Psoas muscle (tissue), 8 donors: Measurements from ENCODE around the gene SERPINB6. TPM values are rescaled to one million over a fixed set of nuclear protein-coding genes. Genes with fewer than 3 reads are reported as not detected.

Source experiments
- ATAC-seq, 4 donors: fragments of 200-7000 bp; cut with Tn5 transposase; one replicate each; pipeline ENCODE4 v1.9.1; 2020; ENCODE audit warnings: moderate library complexity in 3 of 4, mild to moderate bottlenecking in 2 of 4
- DNase-seq, 2 donors: peaks; one replicate each; pipeline ENCODE4 v3.0.0-alpha.2; 2020
- H3K27ac ChIP-seq: fragments of 200-600 bp; one replicate; pipeline ENCODE4 v1.8.0; 2022
- H3K27me3 ChIP-seq, 3 donors: fragments of 200-600 bp in 1 of 3; one replicate each; pipeline versions ENCODE4 v1.6.1 to v1.8.0; 2013 to 2022; ENCODE audit warnings: low read length in 2 of 3, mild to moderate bottlenecking in 2 of 3, moderate library complexity in 1 of 3; ENCODE audit not compliant: insufficient read depth in 3 of 3
- H3K36me3 ChIP-seq, 2 donors: fragments of 200-600 bp in 1 of 2; one replicate each; pipeline versions ENCODE4 v1.6.1 to v1.8.0; 2013 to 2022; ENCODE audit warnings: low read depth in 1 of 2, mild to moderate bottlenecking in 1 of 2, moderate library complexity in 1 of 2; ENCODE audit not compliant: insufficient read depth in 1 of 2
- H3K4me1 ChIP-seq: fragments of 200-600 bp; one replicate; pipeline ENCODE4 v1.8.0; 2022
- H3K4me3 ChIP-seq: fragments of 200-600 bp; one replicate; pipeline ENCODE4 v1.8.0; 2022; ENCODE audit warnings: mild to moderate bottlenecking
- H3K9me3 ChIP-seq: fragments of 200-600 bp; one replicate; pipeline ENCODE4 v1.8.0; 2022
- WGBS, 3 donors: extraction: QIAGEN DNeasy Blood & Tissue Kit; methylation state at CpG; one replicate each; pipeline versions ENCODE4 v1.1.6 to v1.1.7; 2013; 5-methylcytosine and 5-hydroxymethylcytosine counted together
- intact Hi-C, 2 donors: fragments of 100-400 bp; cut with DNase I; formaldehyde crosslinking; loops; one replicate each; pipeline versions ENCODE4 v1.11.0 to v1.14.2; 2022
- polyA plus RNA-seq, 3 donors: library from polyadenylated mRNA; stranded (reverse); fragments of 200-250 nt; gene quantifications; one replicate each; pipeline ENCODE4 v1.2.3, GENCODE V29; 2013
- total RNA-seq, 4 donors: library from RNA; stranded (reverse); fragmentation: NEBNext Ultra II Directional in 2 of 4; extraction: Animal tissue kit (Norgen Biotek cat#: 25700) in 2 of 4; gene quantifications; one replicate each; pipeline versions ENCODE4 v1.2.1 to v1.2.4, GENCODE V29; 2021 to 2023
- TF ChIP-seq, protein P1 (sequence below): fragments of 200-600 bp; IDR thresholded peaks from one replicate; pipeline ENCODE4 v1.8.0; 2022; ENCODE audit warnings: antibody characterized with exemption
- donor health status: healthy with polysubstance abuse.
- donor health status: DM: no; HTN: no; CAD: no; lungs with moderate emphysema.
- donor health status: Bipolar disorder and iron deficiency.
- donor health status: healthy.
- donor health status: DM: yes; HTN: yes; CAD: no.
- donor health status: DM: no; HTN: no; CAD: no.
- donor health status: DM: no; HTN: no; CAD: no.
- donor health status: DM: yes; HTN: yes; CAD: no.

SERPINB6 gene
- total and polyA plus RNA-seq, 7 donors = 92.3 to 239 (median 165) TPM

GRCh38 chr6:2979819-2980464, 8.6 kb upstream of the SERPINB6 start:
- no peak for ATAC-seq
- no peak for DNase-seq
- H3K36me3 ChIP-seq = no peaks in the 10 kb centered on the region
- H3K27ac ChIP-seq = no peak overlapping the region
- H3K27me3 ChIP-seq = no peaks in the 10 kb centered on the region
- TF ChIP-seq, protein P1, sequence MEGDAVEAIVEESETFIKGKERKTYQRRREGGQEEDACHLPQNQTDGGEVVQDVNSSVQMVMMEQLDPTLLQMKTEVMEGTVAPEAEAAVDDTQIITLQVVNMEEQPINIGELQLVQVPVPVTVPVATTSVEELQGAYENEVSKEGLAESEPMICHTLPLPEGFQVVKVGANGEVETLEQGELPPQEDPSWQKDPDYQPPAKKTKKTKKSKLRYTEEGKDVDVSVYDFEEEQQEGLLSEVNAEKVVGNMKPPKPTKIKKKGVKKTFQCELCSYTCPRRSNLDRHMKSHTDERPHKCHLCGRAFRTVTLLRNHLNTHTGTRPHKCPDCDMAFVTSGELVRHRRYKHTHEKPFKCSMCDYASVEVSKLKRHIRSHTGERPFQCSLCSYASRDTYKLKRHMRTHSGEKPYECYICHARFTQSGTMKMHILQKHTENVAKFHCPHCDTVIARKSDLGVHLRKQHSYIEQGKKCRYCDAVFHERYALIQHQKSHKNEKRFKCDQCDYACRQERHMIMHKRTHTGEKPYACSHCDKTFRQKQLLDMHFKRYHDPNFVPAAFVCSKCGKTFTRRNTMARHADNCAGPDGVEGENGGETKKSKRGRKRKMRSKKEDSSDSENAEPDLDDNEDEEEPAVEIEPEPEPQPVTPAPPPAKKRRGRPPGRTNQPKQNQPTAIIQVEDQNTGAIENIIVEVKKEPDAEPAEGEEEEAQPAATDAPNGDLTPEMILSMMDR = no peak
- H3K9me3 ChIP-seq = no peaks in the 10 kb centered on the region
- WGBS, 3 donors = 74 to 80% (median 79%) methylated on average over 2 of the region's 2 CpGs
- H3K4me3 ChIP-seq = no peak overlapping the region
- intact Hi-C loops = no loop called here
- H3K4me1 ChIP-seq = peaks cover 17% of the 10 kb centered on the region

DNA sequence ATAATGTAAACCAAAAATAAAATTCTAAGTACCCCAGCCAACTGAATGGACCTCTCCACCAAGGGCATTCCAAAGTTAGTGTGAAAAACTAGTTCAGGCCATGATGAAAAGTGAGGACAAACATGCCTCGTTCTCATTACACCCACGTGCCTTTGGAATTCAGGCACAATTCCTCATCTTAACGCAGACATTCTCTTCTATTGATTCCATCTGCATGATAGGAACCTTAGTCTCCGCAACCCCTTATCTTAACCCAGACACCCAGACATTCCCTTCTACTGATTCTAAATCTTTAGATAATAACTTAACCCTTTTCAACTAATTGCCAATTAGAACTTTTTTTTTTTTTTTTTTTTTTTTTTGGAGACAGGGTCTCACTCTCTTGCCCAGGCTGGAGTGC, 7.6 kb upstream of the SERPINB6 start:
- Histone ChIP-seq H3K9me3 (no peaks in the 10 kb centered on the region), H3K27me3 (no peaks in the 10 kb centered on the region), H3K4me3 (no peak overlapping the region), H3K36me3 (no peaks in the 10 kb centered on the region), H3K4me1 (peaks cover 17% of the 10 kb centered on the region), H3K27ac (no peak overlapping the region)
- WGBS, 3 donors = 82 to 92% (median 89%) methylated on average over 4 of the region's 4 CpGs
- DNase-seq (no peak), ATAC-seq (no peak)
- TF ChIP-seq, protein P1 = no peak
- intact Hi-C loops = no loop called here

DNA sequence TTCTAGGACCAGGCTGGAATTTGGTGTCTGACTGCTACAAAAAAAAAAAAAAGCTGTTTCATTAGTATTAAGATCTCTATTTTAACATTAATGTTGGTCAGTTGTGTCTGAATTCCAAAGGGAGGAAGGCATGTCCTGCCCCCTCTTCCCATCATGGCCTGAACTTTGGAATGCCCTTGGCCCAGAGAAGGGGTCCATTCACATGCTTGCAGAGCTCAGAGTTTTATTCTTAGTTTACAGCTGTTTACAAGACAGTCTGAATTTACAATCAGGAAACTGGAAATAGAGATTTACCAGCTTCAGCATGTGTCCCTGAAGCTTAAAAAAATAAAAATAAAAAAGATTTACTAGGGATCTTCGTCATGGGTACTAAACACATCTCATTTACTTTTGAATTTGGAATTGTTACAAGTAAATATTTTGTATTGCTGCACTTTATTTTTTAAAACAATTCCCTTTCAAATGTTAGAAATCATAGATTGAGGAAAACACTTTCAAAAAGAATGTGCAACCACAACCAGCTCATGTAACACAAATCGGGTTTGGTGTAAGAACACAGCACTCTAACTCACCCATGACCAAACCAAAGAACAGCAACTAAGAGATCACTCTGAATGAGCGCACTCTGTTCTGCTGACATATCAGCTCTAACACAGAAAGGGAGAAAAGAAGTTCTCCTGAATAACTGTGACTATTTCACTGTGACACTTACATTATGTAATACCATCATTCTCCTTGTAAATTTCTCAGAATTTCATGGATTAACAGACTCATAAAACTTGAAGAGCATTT, 6.6 kb upstream of the SERPINB6 start:
- intact Hi-C loops = no loop called here
- Histone ChIP-seq H3K36me3 (no peaks in the 10 kb centered on the region), H3K4me3 (no peak overlapping the region), H3K27ac (no peak overlapping the region), H3K4me1 (peaks cover 17% of the 10 kb centered on the region), H3K27me3 (no peaks in the 10 kb centered on the region), H3K9me3 (no peaks in the 10 kb centered on the region)
- TF ChIP-seq, protein P1 = no peak
- DNase-seq (no peak), ATAC-seq (no peak)
- 69 to 81% (median 71%) methylated on average over 3 of the region's 3 CpGs for WGBS, 3 donors

DNA sequence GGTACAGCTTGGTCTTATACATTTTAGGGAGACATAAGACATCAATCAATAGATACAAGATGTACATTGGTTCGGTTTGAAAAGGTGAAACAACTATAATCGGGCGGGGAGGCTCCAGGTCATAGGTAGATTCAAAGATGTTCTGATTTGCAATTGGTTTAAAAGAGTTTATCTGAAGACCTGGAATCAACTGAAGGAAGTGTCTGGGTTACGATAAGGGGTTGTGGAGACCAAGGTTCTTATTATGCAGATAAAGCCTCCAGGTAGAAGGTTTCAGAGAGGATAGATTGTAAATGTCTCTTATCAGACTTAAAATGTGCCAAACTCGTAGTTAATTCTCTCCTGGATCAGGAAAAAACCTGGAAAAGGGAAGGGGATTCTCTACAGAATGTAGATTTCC, 5.9 kb upstream of the SERPINB6 start:
- 76 to 95% (median 95%) methylated on average over 5 of the region's 5 CpGs for WGBS, 3 donors
- ATAC-seq = no peak
- Histone ChIP-seq H3K27ac (no peak overlapping the region), H3K36me3 (no peaks in the 10 kb centered on the region), H3K27me3 (no peaks in the 10 kb centered on the region), H3K4me3 (no peak overlapping the region), H3K9me3 (no peaks in the 10 kb centered on the region), H3K4me1 (peaks cover 14% of the 10 kb centered on the region)
- intact Hi-C loops = no loop called here
- DNase-seq = no peak
- TF ChIP-seq, protein P1 = no peak
